ENCODE data around the gene RELA. TPM values are rescaled to one million over a fixed set of nuclear protein-coding genes. Genes with fewer than 3 reads are reported as not detected.

The RELA gene
- total RNA-seq, 6 experiments from 2014 or later: 66.9 to 72.7 (median 69.5) TPM

- no peak overlapping the region for H3K4me3 Mint-ChIP-seq
- H3K27ac Mint-ChIP-seq: no peak overlapping the region
- no peaks in the 10 kb centered on the region for H3K27me3 Mint-ChIP-seq (ENCODE audit: insufficient read depth)
- TF ChIP-seq CTCF (IDR thresholded peaks at IDR 0.05): no peak
- peaks cover 4% of the 10 kb centered on the region; the same call in 1 of the 2 replicates for H3K36me3 Mint-ChIP-seq (ENCODE audit: low read depth)
- H3K9me3 Mint-ChIP-seq: no peaks in the 10 kb centered on the region
- no peak for DNase-seq
- H3K4me1 Mint-ChIP-seq (ENCODE audit: low read depth): no peaks in the 10 kb centered on the region
These were observed 35.5 kb downstream of the RELA start for GRCh38 chr11:65627202-65627601.

GRCh38 chr11:65625628-65626342 lies 36.9 kb downstream of the RELA start:
- peaks cover 4% of the 10 kb centered on the region; the same call in 1 of the 2 replicates for H3K36me3 Mint-ChIP-seq (ENCODE audit: low read depth)

GRCh38 chr11:65624931-65625627 lies 37.6 kb downstream of the RELA start:
- H3K27me3 Mint-ChIP-seq (ENCODE audit: insufficient read depth): no peaks in the 10 kb centered on the region
- H3K36me3 Mint-ChIP-seq (ENCODE audit: low read depth): peaks cover 4% of the 10 kb centered on the region; the same call in 1 of the 2 replicates
- no peak overlapping the region for H3K4me3 Mint-ChIP-seq
- no peak overlapping the region for H3K27ac Mint-ChIP-seq
- no peak for DNase-seq
- no peaks in the 10 kb centered on the region for H3K4me1 Mint-ChIP-seq (ENCODE audit: low read depth)
- TF ChIP-seq CTCF (IDR thresholded peaks at IDR 0.05): no peak
- no peaks in the 10 kb centered on the region for H3K9me3 Mint-ChIP-seq

More at GRCh38 chr11:65625628-65626342, 36.9 kb downstream of the RELA start:
- no peaks in the 10 kb centered on the region for H3K27me3 Mint-ChIP-seq (ENCODE audit: insufficient read depth)
- no peak overlapping the region for H3K4me3 Mint-ChIP-seq
- no peaks in the 10 kb centered on the region for H3K4me1 Mint-ChIP-seq (ENCODE audit: low read depth)
- peak; percentile 75 for TF ChIP-seq CTCF (IDR thresholded peaks at IDR 0.05)
- DNase-seq: no peak
- peak overlapping the region; percentile 27; the same call in 1 of the 2 replicates for H3K27ac Mint-ChIP-seq
- H3K9me3 Mint-ChIP-seq: no peaks in the 10 kb centered on the region

GRCh38 chr11:65623852-65624616 lies 38.7 kb downstream of the RELA start:
- H3K4me1 Mint-ChIP-seq (ENCODE audit: low read depth): no peaks in the 10 kb centered on the region
- TF ChIP-seq CTCF (IDR thresholded peaks at IDR 0.05): no peak
- H3K36me3 Mint-ChIP-seq (ENCODE audit: low read depth): peaks cover 4% of the 10 kb centered on the region; the same call in 1 of the 2 replicates
- no peaks in the 10 kb centered on the region for H3K27me3 Mint-ChIP-seq (ENCODE audit: insufficient read depth)
- H3K9me3 Mint-ChIP-seq: no peaks in the 10 kb centered on the region
- H3K27ac Mint-ChIP-seq: no peak overlapping the region
- DNase-seq: no peak
- no peak overlapping the region for H3K4me3 Mint-ChIP-seq

- H3K27me3 Mint-ChIP-seq (ENCODE audit: insufficient read depth): no peaks in the 10 kb centered on the region
- peaks cover 4% of the 10 kb centered on the region; the same call in 1 of the 2 replicates for H3K36me3 Mint-ChIP-seq (ENCODE audit: low read depth)
- no peak for TF ChIP-seq CTCF (IDR thresholded peaks at IDR 0.05)
- H3K9me3 Mint-ChIP-seq: no peaks in the 10 kb centered on the region
- no peak overlapping the region for H3K4me3 Mint-ChIP-seq
- H3K4me1 Mint-ChIP-seq (ENCODE audit: low read depth): no peaks in the 10 kb centered on the region
- no peak overlapping the region for H3K27ac Mint-ChIP-seq
- no peak for DNase-seq
These were observed 39.5 kb downstream of the RELA start for GRCh38 chr11:65623177-65623576.

Data from HFFc6 (cell line).